Coronary artery (tissue), 2 donors: ENCODE measurements around the gene GOSR1.
"Not testable (repeated sequence)": the region's sequence is repeated elsewhere in the genome, so short reads cannot be mapped to it uniquely, and the experiment has no call there.

Experiments
- DNase-seq: peaks from one replicate; pipeline ENCODE4 v3.0.0-alpha.2; 2017; ENCODE audit warnings: low spot score
- H3K27ac ChIP-seq, 2 donors: fragments of 200-600 bp; sonication (generic); one replicate each; pipeline ENCODE4 v1.5.1; 2016 to 2019
- H3K4me3 ChIP-seq: fragments of 200-600 bp; sonication (generic); 2 replicates; pipeline ENCODE4 v1.5.1; 2016; ENCODE audit warnings: mild to moderate bottlenecking, moderate library complexity
- CTCF ChIP-seq: fragments of 200-600 bp; sonication (generic); IDR thresholded peaks from one replicate; pipeline ENCODE4 v1.5.1; 2019; ENCODE audit warnings: antibody characterized with exemption

The GOSR1 gene

GRCh38 chr17:30530346-30531025 lies 53.3 kb downstream of the GOSR1 start:
- no peak for TF ChIP-seq CTCF
- DNase-seq: no peak
- no peak overlapping the region for H3K4me3 ChIP-seq

GRCh38 chr17:30532871-30533270 lies 55.7 kb downstream of the GOSR1 start:
- no peak for DNase-seq
- no peak for TF ChIP-seq CTCF
- Histone ChIP-seq H3K4me3 (no peak overlapping the region), H3K27ac (no peak overlapping the region)

More at GRCh38 chr17:30530346-30531025, 53.3 kb downstream of the GOSR1 start:
- H3K27ac ChIP-seq: no peak overlapping the region

- DNase-seq: no peak
- no peak overlapping the region for H3K27ac ChIP-seq
- TF ChIP-seq CTCF: no peak
- no peak overlapping the region for H3K4me3 ChIP-seq
These were observed 57.1 kb downstream of the GOSR1 start for GRCh38 chr17:30534298-30534697.

- H3K4me3 ChIP-seq: no peak overlapping the region
- DNase-seq: no peak
- H3K27ac ChIP-seq: no peak overlapping the region
- TF ChIP-seq CTCF: no peak
These were observed 58.0 kb downstream of the GOSR1 start for GRCh38 chr17:30534938-30535921.

- not testable (repeated sequence) for H3K27ac ChIP-seq, DNase-seq, H3K4me3 ChIP-seq
These were observed 59.6 kb downstream of the GOSR1 start for GRCh38 chr17:30536846-30537245.

- H3K27ac ChIP-seq, DNase-seq, H3K4me3 ChIP-seq: not testable (repeated sequence)
These were observed 60.5 kb downstream of the GOSR1 start for GRCh38 chr17:30537667-30538066.

GRCh38 chr17:30541802-30542201 lies 64.6 kb downstream of the GOSR1 start:
- Histone ChIP-seq H3K27ac (no peak overlapping the region), H3K4me3 (no peak overlapping the region)
- DNase-seq: no peak
- no peak for TF ChIP-seq CTCF

GRCh38 chr17:30543456-30543855 lies 66.2 kb downstream of the GOSR1 start:
- DNase-seq: no peak
- no peak for TF ChIP-seq CTCF
- Histone ChIP-seq H3K27ac (no peak overlapping the region), H3K4me3 (no peak overlapping the region)
